Measurements from ENCODE around the gene SPANXN4.

Gene SPANXN4

DNA sequence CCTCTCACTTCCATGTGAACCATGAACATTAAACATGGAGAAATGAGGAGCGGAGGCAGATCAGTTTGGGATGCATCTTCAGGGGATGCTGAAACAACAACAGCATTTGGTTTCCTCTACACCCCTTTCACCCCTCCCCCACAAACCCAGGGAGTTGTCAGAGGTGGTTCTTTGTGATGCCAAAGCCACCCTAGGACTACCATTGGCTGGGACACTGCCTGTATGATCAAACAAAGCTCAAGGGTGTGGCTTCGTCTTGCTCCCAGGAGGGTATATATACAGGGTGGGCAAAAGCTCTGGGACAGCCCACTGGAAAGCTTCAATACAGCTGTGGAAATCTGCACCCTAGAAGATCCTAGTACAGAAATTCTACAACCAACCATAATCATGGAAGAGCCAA lies at the start of gene SPANXN4:
TSS of gene SPANXN4 (plus strand) at position 301 of the 400 bp plus-strand sequence. CDS start at position 388, 87 bp downstream.
- DNase-seq: no peak

- DNase-seq: no peak
Observed at GRCh38 chrX:142977128-142977914, 48.4 kb upstream of the SPANXN4 start.

DNA sequence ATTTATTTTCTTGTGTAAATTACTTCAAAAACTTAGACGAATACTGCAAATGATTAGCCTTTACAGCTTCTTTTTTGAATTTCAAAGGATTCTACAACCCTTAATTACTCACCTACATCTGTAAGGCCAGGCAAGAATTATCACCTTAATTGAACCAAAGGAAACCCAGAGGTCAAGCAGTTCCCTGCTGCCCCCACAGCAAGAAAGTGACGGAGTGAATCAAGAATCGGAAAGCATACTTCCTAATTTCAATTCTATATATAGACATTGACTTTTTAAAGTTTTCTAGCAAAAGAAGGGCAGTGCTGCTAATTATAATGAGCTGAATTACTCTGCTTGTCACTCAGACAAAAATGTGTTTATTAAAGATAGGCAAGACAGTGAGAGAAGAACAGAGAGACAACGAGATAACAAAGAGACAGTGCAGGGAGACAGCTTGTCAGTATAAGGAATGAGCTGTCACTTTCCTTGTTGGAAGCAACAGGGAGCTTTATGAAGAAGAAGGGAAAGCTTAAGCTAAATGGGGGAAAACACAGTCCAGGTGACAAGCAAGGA lies 47.5 kb upstream of the SPANXN4 start:
- no peak for DNase-seq

- no peak for DNase-seq
Observed at GRCh38 chrX:142982679-142983078, 43.0 kb upstream of the SPANXN4 start.

- no peak for DNase-seq
Observed at GRCh38 chrX:142994988-142995387, 30.7 kb upstream of the SPANXN4 start.

- DNase-seq: no peak
Observed at GRCh38 chrX:142998447-142999198, 27.1 kb upstream of the SPANXN4 start.

DNA sequence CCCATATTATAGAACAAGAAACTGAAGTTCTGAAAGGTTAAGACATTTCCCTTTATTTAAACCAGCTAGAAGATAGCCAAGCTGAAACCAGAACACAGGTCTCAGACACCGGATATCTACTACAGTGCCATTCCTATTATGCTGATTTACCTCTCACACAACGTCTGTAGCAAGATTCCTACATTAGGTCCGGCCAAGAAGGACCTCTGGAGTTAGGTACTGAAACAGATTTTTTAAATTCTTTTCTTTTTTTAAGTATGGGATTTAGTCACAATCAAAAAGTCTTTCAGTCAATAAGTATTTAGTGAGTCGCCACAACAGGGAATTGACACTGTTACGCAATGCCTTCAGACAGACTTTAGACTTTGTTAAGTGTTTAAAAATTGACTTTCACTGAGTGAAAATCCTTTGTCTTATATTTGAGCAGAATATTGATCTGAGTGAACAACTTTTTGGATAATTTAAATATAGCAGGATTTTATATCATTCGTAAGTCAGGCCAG lies 26.5 kb upstream of the SPANXN4 start:
- no peak for DNase-seq

DNA sequence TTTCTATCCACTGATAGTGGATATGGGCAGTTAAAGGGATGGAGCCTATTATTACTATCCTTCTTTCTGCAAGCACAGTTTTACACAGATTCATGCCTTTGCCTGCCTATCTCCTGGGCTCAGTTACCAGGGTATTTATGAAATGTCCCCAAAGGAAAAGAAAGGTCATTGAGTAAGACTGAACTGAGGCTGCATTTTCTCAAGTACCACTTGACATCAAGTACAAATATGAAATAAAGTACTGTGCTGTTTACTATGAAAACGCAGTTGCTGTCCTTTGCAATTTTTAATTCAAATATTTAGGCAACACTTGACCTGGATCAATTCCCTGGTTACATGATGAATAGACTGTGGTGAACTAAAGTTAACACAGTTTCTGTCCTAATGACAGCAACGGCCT lies 23.5 kb upstream of the SPANXN4 start:
- DNase-seq: no peak

DNA sequence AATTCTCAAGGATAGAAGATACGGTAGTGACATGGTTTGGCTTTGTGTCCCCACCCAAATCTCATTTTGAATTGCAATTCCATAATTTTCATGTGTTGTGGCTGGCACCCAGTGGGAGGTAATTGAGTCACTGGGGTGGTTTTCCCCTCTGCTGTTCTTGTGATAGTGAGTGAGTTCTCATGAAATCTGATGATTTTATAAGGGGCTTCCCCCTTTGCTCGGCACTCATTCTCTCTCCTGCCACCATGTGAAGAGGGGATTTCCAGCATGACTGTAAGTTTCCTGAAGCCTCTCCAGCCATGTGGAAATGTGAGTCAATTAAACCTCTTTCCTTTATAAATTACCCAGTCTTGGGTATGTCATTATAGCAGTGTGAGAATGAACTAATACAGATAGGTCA lies 8.5 kb upstream of the SPANXN4 start:
- DNase-seq: no peak

DNA sequence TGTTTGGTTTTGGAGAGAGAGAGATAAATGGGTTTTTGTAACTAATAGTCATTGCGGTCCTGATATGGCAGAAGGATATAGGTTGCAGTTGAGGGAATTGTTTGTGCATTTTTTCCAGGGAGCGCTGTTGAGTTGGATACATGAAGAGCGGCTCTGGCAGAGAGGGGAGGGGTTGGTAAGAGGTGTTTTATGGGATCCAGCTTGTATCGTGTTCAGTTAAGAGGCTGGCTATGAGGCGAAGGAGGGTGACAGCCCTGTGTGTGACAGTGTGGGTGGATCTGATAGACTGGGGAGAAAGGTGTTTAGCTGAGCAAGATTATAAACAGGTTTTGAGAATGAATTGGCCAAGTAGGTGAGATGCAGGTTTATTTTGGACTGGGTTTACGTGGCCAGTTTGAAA lies 1.5 kb downstream of the SPANXN4 start:
- no peak for DNase-seq

DNA sequence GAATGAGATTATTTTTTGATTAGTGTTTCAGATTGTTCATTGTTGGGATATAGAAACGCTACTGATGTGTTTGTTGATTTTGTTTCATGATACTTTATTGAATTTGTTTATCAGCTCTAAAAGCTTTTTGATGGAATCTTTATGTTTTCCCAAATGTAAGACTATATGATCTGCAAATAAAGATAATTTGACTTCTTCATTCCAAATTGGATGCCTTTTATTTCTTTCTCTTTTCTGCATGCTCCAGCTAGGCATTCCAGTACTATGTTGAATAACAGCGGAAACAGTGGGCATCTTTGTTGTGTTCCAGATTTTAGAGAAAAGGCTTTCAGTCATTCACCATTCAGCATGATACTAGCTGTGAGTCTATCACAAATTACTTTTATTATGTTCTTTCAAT lies 21.8 kb downstream of the SPANXN4 start:
- no peak for DNase-seq

GRCh38 chrX:143058120-143058519 lies 32.4 kb downstream of the SPANXN4 start:
- no peak for DNase-seq

GRCh38 chrX:143081231-143081630 lies 55.5 kb downstream of the SPANXN4 start:
- no peak for DNase-seq

- DNase-seq: no peak
Observed at GRCh38 chrX:143082537-143082936, 56.8 kb downstream of the SPANXN4 start.

Measured in NCI-H1436 (cell line).